Suprapubic skin (tissue), 4 donors: ENCODE measurements around the gene LPP.

ENCODE experiments used
- CTCF ChIP-seq, 2 donors: fragments of 200-600 bp in 1 of 2; fragments of 450-650 bp in 1 of 2; sonication (generic) in 1 of 2; IDR thresholded peaks; one replicate each; pipeline ENCODE4 v1.5.1; 2016 to 2019; ENCODE audit warnings: antibody characterized with exemption in 2 of 2, mild to moderate bottlenecking in 1 of 2, moderate library complexity in 1 of 2
- EP300 ChIP-seq: sonication (generic); formaldehyde crosslinking; IDR thresholded peaks from one replicate; pipeline ENCODE4 v1.6.1; 2017; ENCODE audit warnings: antibody characterized with exemption
- POLR2A ChIP-seq, 2 donors: fragments of 450-650 bp; IDR thresholded peaks; one replicate each; pipeline ENCODE4 v1.6.1; 2017; ENCODE audit warnings: antibody characterized with exemption in 2 of 2, mild to moderate bottlenecking in 2 of 2, moderate library complexity in 2 of 2
- POLR2AphosphoS5 ChIP-seq, 3 donors: sonication (generic); formaldehyde crosslinking; IDR thresholded peaks; one replicate each; pipeline ENCODE4 v1.6.1; 2017; ENCODE audit warnings: antibody characterized with exemption in 3 of 3

GRCh38 chr3:188106887-188107830, 46.8 kb upstream of the LPP start:
- TF ChIP-seq POLR2A (IDR thresholded peaks at IDR 0.05) (no peak), CTCF (IDR thresholded peaks at IDR 0.05) (no peak), POLR2AphosphoS5 (IDR thresholded peaks at IDR 0.05) (no peak), EP300 (no peak)
